ENCODE data around the gene OPCML.

The OPCML gene

GRCh38 chr11:133414506-133414905 is 117.8 kb downstream of the OPCML start:
- no peaks in the 10 kb centered on the region for H3K27me3 Mint-ChIP-seq
- no peak overlapping the region for H3K4me3 Mint-ChIP-seq
- H3K9me3 Mint-ChIP-seq: no peaks in the 10 kb centered on the region
- H3K4me1 Mint-ChIP-seq: no peaks in the 10 kb centered on the region
- no peak overlapping the region for H3K27ac Mint-ChIP-seq
- no peaks in the 10 kb centered on the region for H3K36me3 Mint-ChIP-seq

GRCh38 chr11:133413703-133414102 is 118.6 kb downstream of the OPCML start:
- Mint-ChIP-seq H3K4me3 (no peak overlapping the region), H3K36me3 (no peaks in the 10 kb centered on the region), H3K27ac (no peak overlapping the region), H3K9me3 (no peaks in the 10 kb centered on the region), H3K4me1 (no peaks in the 10 kb centered on the region), H3K27me3 (no peaks in the 10 kb centered on the region)

- Mint-ChIP-seq H3K36me3 (no peaks in the 10 kb centered on the region), H3K4me3 (no peak overlapping the region), H3K27me3 (no peaks in the 10 kb centered on the region), H3K4me1 (no peaks in the 10 kb centered on the region), H3K27ac (no peak overlapping the region), H3K9me3 (peaks cover 7% of the 10 kb centered on the region)
These were observed 122.5 kb downstream of the OPCML start for GRCh38 chr11:133409799-133410198.

GRCh38 chr11:133408936-133409335 is 123.4 kb downstream of the OPCML start:
- Mint-ChIP-seq H3K27me3 (no peaks in the 10 kb centered on the region), H3K4me3 (no peak overlapping the region), H3K9me3 (peaks cover 10% of the 10 kb centered on the region), H3K27ac (no peak overlapping the region), H3K36me3 (no peaks in the 10 kb centered on the region), H3K4me1 (no peaks in the 10 kb centered on the region)

GRCh38 chr11:133408402-133408801 is 123.9 kb downstream of the OPCML start:
- no peak overlapping the region for H3K27ac Mint-ChIP-seq
- H3K4me3 Mint-ChIP-seq: no peak overlapping the region
- H3K4me1 Mint-ChIP-seq: no peaks in the 10 kb centered on the region
- peaks cover 13% of the 10 kb centered on the region for H3K9me3 Mint-ChIP-seq
- H3K27me3 Mint-ChIP-seq: no peaks in the 10 kb centered on the region
- H3K36me3 Mint-ChIP-seq: no peaks in the 10 kb centered on the region

GRCh38 chr11:133406489-133406888 is 125.8 kb downstream of the OPCML start:
- peaks cover 13% of the 10 kb centered on the region for H3K9me3 Mint-ChIP-seq
- H3K4me3 Mint-ChIP-seq: no peak overlapping the region
- H3K36me3 Mint-ChIP-seq: no peaks in the 10 kb centered on the region
- no peaks in the 10 kb centered on the region for H3K27me3 Mint-ChIP-seq
- H3K27ac Mint-ChIP-seq: no peak overlapping the region
- H3K4me1 Mint-ChIP-seq: no peaks in the 10 kb centered on the region

GRCh38 chr11:133403900-133404299 is 128.4 kb downstream of the OPCML start:
- H3K36me3 Mint-ChIP-seq: no peaks in the 10 kb centered on the region
- H3K4me3 Mint-ChIP-seq: no peak overlapping the region
- peaks cover 13% of the 10 kb centered on the region for H3K9me3 Mint-ChIP-seq
- no peaks in the 10 kb centered on the region for H3K27me3 Mint-ChIP-seq
- no peak overlapping the region for H3K27ac Mint-ChIP-seq
- H3K4me1 Mint-ChIP-seq: no peaks in the 10 kb centered on the region

- Mint-ChIP-seq H3K27me3 (no peaks in the 10 kb centered on the region), H3K9me3 (peaks cover 13% of the 10 kb centered on the region), H3K27ac (no peak overlapping the region), H3K36me3 (no peaks in the 10 kb centered on the region), H3K4me1 (no peaks in the 10 kb centered on the region), H3K4me3 (no peak overlapping the region)
These were observed 129.8 kb downstream of the OPCML start for GRCh38 chr11:133402551-133402950.

GRCh38 chr11:133399855-133400625 is 132.3 kb downstream of the OPCML start:
- no peak overlapping the region for H3K27ac Mint-ChIP-seq
- no peaks in the 10 kb centered on the region for H3K36me3 Mint-ChIP-seq
- H3K4me1 Mint-ChIP-seq: no peaks in the 10 kb centered on the region
- no peak overlapping the region for H3K4me3 Mint-ChIP-seq
- H3K9me3 Mint-ChIP-seq: peaks cover 13% of the 10 kb centered on the region
- peaks cover 2% of the 10 kb centered on the region for H3K27me3 Mint-ChIP-seq

GRCh38 chr11:133399294-133399693 is 133.0 kb downstream of the OPCML start:
- peaks cover 2% of the 10 kb centered on the region for H3K27me3 Mint-ChIP-seq
- peaks cover 13% of the 10 kb centered on the region for H3K9me3 Mint-ChIP-seq
- no peaks in the 10 kb centered on the region for H3K4me1 Mint-ChIP-seq
- no peak overlapping the region for H3K4me3 Mint-ChIP-seq
- H3K36me3 Mint-ChIP-seq: no peaks in the 10 kb centered on the region
- no peak overlapping the region for H3K27ac Mint-ChIP-seq

GRCh38 chr11:133390803-133391202 is 141.5 kb downstream of the OPCML start:
- no peak overlapping the region for H3K4me3 Mint-ChIP-seq
- no peak overlapping the region for H3K27ac Mint-ChIP-seq
- H3K36me3 Mint-ChIP-seq: no peaks in the 10 kb centered on the region
- no peaks in the 10 kb centered on the region for H3K4me1 Mint-ChIP-seq
- no peaks in the 10 kb centered on the region for H3K9me3 Mint-ChIP-seq
- H3K27me3 Mint-ChIP-seq: no peaks in the 10 kb centered on the region

GRCh38 chr11:133388975-133389568 is 143.2 kb downstream of the OPCML start:
- Mint-ChIP-seq H3K4me3 (no peak overlapping the region), H3K27ac (no peak overlapping the region), H3K9me3 (no peaks in the 10 kb centered on the region), H3K36me3 (no peaks in the 10 kb centered on the region), H3K27me3 (no peaks in the 10 kb centered on the region), H3K4me1 (no peaks in the 10 kb centered on the region)

GRCh38 chr11:133388260-133388659 is 144.0 kb downstream of the OPCML start:
- H3K4me1 Mint-ChIP-seq: no peaks in the 10 kb centered on the region
- no peak overlapping the region for H3K4me3 Mint-ChIP-seq
- no peak overlapping the region for H3K27ac Mint-ChIP-seq
- no peaks in the 10 kb centered on the region for H3K9me3 Mint-ChIP-seq
- H3K27me3 Mint-ChIP-seq: peaks cover 2% of the 10 kb centered on the region
- no peaks in the 10 kb centered on the region for H3K36me3 Mint-ChIP-seq

GRCh38 chr11:133386852-133387251 is 145.4 kb downstream of the OPCML start:
- Mint-ChIP-seq H3K27ac (no peak overlapping the region), H3K36me3 (no peaks in the 10 kb centered on the region), H3K9me3 (no peaks in the 10 kb centered on the region), H3K4me1 (no peaks in the 10 kb centered on the region), H3K4me3 (no peak overlapping the region), H3K27me3 (peaks cover 3% of the 10 kb centered on the region)

- H3K27ac Mint-ChIP-seq: no peak overlapping the region
These were observed 146.0 kb downstream of the OPCML start for GRCh38 chr11:133386262-133386661.

GRCh38 chr11:133385781-133386180 is 146.5 kb downstream of the OPCML start:
- H3K27ac Mint-ChIP-seq: no peak overlapping the region
- H3K4me3 Mint-ChIP-seq: no peak overlapping the region
- peaks cover 3% of the 10 kb centered on the region for H3K27me3 Mint-ChIP-seq
- no peaks in the 10 kb centered on the region for H3K36me3 Mint-ChIP-seq
- H3K4me1 Mint-ChIP-seq: no peaks in the 10 kb centered on the region
- no peaks in the 10 kb centered on the region for H3K9me3 Mint-ChIP-seq

More at GRCh38 chr11:133386262-133386661, 146.0 kb downstream of the OPCML start:
- Mint-ChIP-seq H3K27me3 (peaks cover 3% of the 10 kb centered on the region), H3K9me3 (no peaks in the 10 kb centered on the region), H3K36me3 (no peaks in the 10 kb centered on the region), H3K4me1 (no peaks in the 10 kb centered on the region), H3K4me3 (no peak overlapping the region)
